Measurements from ENCODE around the gene DENND1B.

DENND1B gene

GRCh38 chr1:197807739-197808453 is 32.6 kb upstream of the DENND1B start:
- no peak for TF ChIP-seq CTCF (IDR thresholded peaks at IDR 0.05; ENCODE audit: insufficient read depth, missing control alignments)
- no peak for DNase-seq (ENCODE audit: insufficient read length, low spot score)
- FAIRE-seq: no peak

- DNase-seq (ENCODE audit: insufficient read length, low spot score): no peak
- no peak for FAIRE-seq
- no peak for TF ChIP-seq CTCF (IDR thresholded peaks at IDR 0.05; ENCODE audit: insufficient read depth, missing control alignments)
Observed at GRCh38 chr1:197807216-197807615, 31.9 kb upstream of the DENND1B start.

- TF ChIP-seq CTCF (IDR thresholded peaks at IDR 0.05; ENCODE audit: insufficient read depth, missing control alignments): no peak
- DNase-seq (ENCODE audit: insufficient read length, low spot score) (no peak), FAIRE-seq (peak; percentile 51)
Observed at GRCh38 chr1:197806718-197807117, 31.4 kb upstream of the DENND1B start.

- TF ChIP-seq CTCF (IDR thresholded peaks at IDR 0.05; ENCODE audit: insufficient read depth, missing control alignments): no peak
- DNase-seq (ENCODE audit: insufficient read length, low spot score): no peak
- FAIRE-seq: no peak
Observed at GRCh38 chr1:197801684-197802083, 26.4 kb upstream of the DENND1B start.

- TF ChIP-seq CTCF (IDR thresholded peaks at IDR 0.05; ENCODE audit: insufficient read depth, missing control alignments): no peak
- DNase-seq (ENCODE audit: insufficient read length, low spot score) (no peak), FAIRE-seq (no peak)
Observed at GRCh38 chr1:197801111-197801482, 25.8 kb upstream of the DENND1B start.

GRCh38 chr1:197800379-197801110 is 25.3 kb upstream of the DENND1B start:
- no peak for FAIRE-seq
- TF ChIP-seq CTCF (IDR thresholded peaks at IDR 0.05; ENCODE audit: insufficient read depth, missing control alignments): no peak
- no peak for DNase-seq (ENCODE audit: insufficient read length, low spot score)

GRCh38 chr1:197799271-197799670 is 24.0 kb upstream of the DENND1B start:
- DNase-seq (ENCODE audit: insufficient read length, low spot score) (no peak), FAIRE-seq (no peak)
- no peak for TF ChIP-seq CTCF (IDR thresholded peaks at IDR 0.05; ENCODE audit: insufficient read depth, missing control alignments)
